ENCODE data around the gene JUND.

The JUND gene

GRCh38 chr19:18309525-18310064 is 28.2 kb upstream of the JUND start:
- FAIRE-seq, result no peak

GRCh38 chr19:18308948-18309325 is 27.5 kb upstream of the JUND start:
- FAIRE-seq (no peak), DNase-seq (ENCODE audit: extremely low spot score, insufficient read length, low read depth) (no peak)

More at GRCh38 chr19:18309525-18310064, 28.2 kb upstream of the JUND start:
- no peak for DNase-seq (ENCODE audit: extremely low spot score, insufficient read length, low read depth)

- DNase-seq (ENCODE audit: extremely low spot score, insufficient read length, low read depth) (no peak), FAIRE-seq (no peak)
Measured at GRCh38 chr19:18308051-18308947, 26.9 kb upstream of the JUND start.

GRCh38 chr19:18307271-18307681 is 25.9 kb upstream of the JUND start:
- DNase-seq (ENCODE audit: extremely low spot score, insufficient read length, low read depth) (no peak), FAIRE-seq (no peak)

GRCh38 chr19:18306888-18307260 is 25.5 kb upstream of the JUND start:
- FAIRE-seq (peak; percentile 33), DNase-seq (ENCODE audit: extremely low spot score, insufficient read length, low read depth) (no peak)

GRCh38 chr19:18306209-18306887 is 24.9 kb upstream of the JUND start:
- no peak for DNase-seq (ENCODE audit: extremely low spot score, insufficient read length, low read depth)
- peak; percentile 57 for FAIRE-seq

- DNase-seq (ENCODE audit: extremely low spot score, insufficient read length, low read depth), result no peak
- FAIRE-seq, result peak; percentile 83
Measured at GRCh38 chr19:18304458-18305310, 23.3 kb upstream of the JUND start.

- no peak for DNase-seq (ENCODE audit: extremely low spot score, insufficient read length, low read depth)
- FAIRE-seq, result no peak
Measured at GRCh38 chr19:18304208-18304457, 22.7 kb upstream of the JUND start.

GRCh38 chr19:18301718-18302111 is 20.3 kb upstream of the JUND start:
- DNase-seq (ENCODE audit: extremely low spot score, insufficient read length, low read depth), result no peak
- no peak for FAIRE-seq

GRCh38 chr19:18300930-18301717 is 19.7 kb upstream of the JUND start:
- FAIRE-seq, result no peak
- DNase-seq (ENCODE audit: extremely low spot score, insufficient read length, low read depth), result no peak

GRCh38 chr19:18299654-18300053 is 18.2 kb upstream of the JUND start:
- DNase-seq (ENCODE audit: extremely low spot score, insufficient read length, low read depth), result no peak
- no peak for FAIRE-seq

GRCh38 chr19:18298601-18299000 is 17.2 kb upstream of the JUND start:
- FAIRE-seq (no peak), DNase-seq (ENCODE audit: extremely low spot score, insufficient read length, low read depth) (no peak)

GRCh38 chr19:18297308-18297707 is 15.9 kb upstream of the JUND start:
- DNase-seq (ENCODE audit: extremely low spot score, insufficient read length, low read depth) (no peak), FAIRE-seq (no peak)

GRCh38 chr19:18295034-18295451 is 13.6 kb upstream of the JUND start:
- DNase-seq (ENCODE audit: extremely low spot score, insufficient read length, low read depth), result no peak
- FAIRE-seq, result no peak

GRCh38 chr19:18294467-18294864 is 13.0 kb upstream of the JUND start:
- FAIRE-seq (no peak), DNase-seq (ENCODE audit: extremely low spot score, insufficient read length, low read depth) (no peak)

- no peak for DNase-seq (ENCODE audit: extremely low spot score, insufficient read length, low read depth)
- FAIRE-seq, result no peak
Measured at GRCh38 chr19:18293642-18294466, 12.4 kb upstream of the JUND start.

- no peak for FAIRE-seq
- DNase-seq (ENCODE audit: extremely low spot score, insufficient read length, low read depth), result no peak
Measured at GRCh38 chr19:18292810-18293641, 11.6 kb upstream of the JUND start.

- no peak for DNase-seq (ENCODE audit: extremely low spot score, insufficient read length, low read depth)
- no peak for FAIRE-seq
Measured at GRCh38 chr19:18292462-18292809, 11.0 kb upstream of the JUND start.

Data from GM18507 (cell line).